GM21526 (cell line): ENCODE measurements around the gene OPN3.
A peak's percentile ranks its signal among the peaks of the same experiment; 100 is the strongest.
"Not testable (repeated sequence)": the region's sequence is repeated elsewhere in the genome, so short reads cannot be mapped to it uniquely, and the experiment has no call there.

Experiments used
- ATAC-seq: cut with Tn5 transposase; IDR thresholded peaks from one replicate; pipeline ENCODE4 v1.9.1; 2021; ENCODE audit warnings: moderate library complexity; ENCODE audit not compliant: unreplicated experiment, low FRiP score

Gene OPN3

GRCh38 chr1:241640149-241640866 is at the start of gene OPN3, which contains the start of gene CHML:
Gene OPN3, minus strand, starts transcription at chr1:241640369. Its CDS starts 115 bp downstream, at chr1:241640254.
Gene CHML, minus strand, starts transcription at chr1:241640369. Its CDS starts 4,603 bp downstream, at chr1:241635766.
- peak; percentile 88 for ATAC-seq

GRCh38 chr1:241688940-241689368 is 48.8 kb upstream of the OPN3 start:
- no peak for ATAC-seq

- no peak for ATAC-seq
Observed at GRCh38 chr1:241684108-241684507, 43.9 kb upstream of the OPN3 start.

GRCh38 chr1:241682921-241683320 is 42.8 kb upstream of the OPN3 start:
- ATAC-seq, result no peak

- ATAC-seq, result not testable (repeated sequence)
Observed at GRCh38 chr1:241681861-241682448, 41.8 kb upstream of the OPN3 start.

GRCh38 chr1:241679961-241680360 is 39.8 kb upstream of the OPN3 start:
- ATAC-seq, result no peak

- ATAC-seq, result no peak
Observed at GRCh38 chr1:241679404-241679803, 39.2 kb upstream of the OPN3 start.

- ATAC-seq, result no peak
Observed at GRCh38 chr1:241678536-241678935, 38.4 kb upstream of the OPN3 start.

- peak; percentile 96 for ATAC-seq
Observed at GRCh38 chr1:241677201-241677600, 37.0 kb upstream of the OPN3 start.

GRCh38 chr1:241675983-241676382 is 35.8 kb upstream of the OPN3 start:
- no peak for ATAC-seq

- no peak for ATAC-seq
Observed at GRCh38 chr1:241674805-241675384, 34.7 kb upstream of the OPN3 start.

GRCh38 chr1:241672301-241672700 is 32.1 kb upstream of the OPN3 start:
- no peak for ATAC-seq

- no peak for ATAC-seq
Observed at GRCh38 chr1:241666419-241666818, 26.2 kb upstream of the OPN3 start.

- ATAC-seq, result no peak
Observed at GRCh38 chr1:241660424-241660972, 20.3 kb upstream of the OPN3 start.

- ATAC-seq, result not testable (repeated sequence)
Observed at GRCh38 chr1:241659016-241659415, 18.8 kb upstream of the OPN3 start.

GRCh38 chr1:241658081-241658793 is 18.1 kb upstream of the OPN3 start:
- ATAC-seq, result no peak

- ATAC-seq, result no peak
Observed at GRCh38 chr1:241654641-241655040, 14.5 kb upstream of the OPN3 start.

- ATAC-seq, result no peak
Observed at GRCh38 chr1:241654019-241654418, 13.8 kb upstream of the OPN3 start.

GRCh38 chr1:241652012-241652411 is 11.8 kb upstream of the OPN3 start, which contains the start of gene WDR64:
Gene WDR64, plus strand, starts transcription at chr1:241652281. Its CDS starts 204 bp downstream, at chr1:241652485.
- ATAC-seq, result no peak

- ATAC-seq, result no peak
Observed at GRCh38 chr1:241648159-241648558, 8.0 kb upstream of the OPN3 start.

GRCh38 chr1:241647658-241648057 is 7.5 kb upstream of the OPN3 start:
- no peak for ATAC-seq
